ENCODE results near the gene CARNS1.
A peak's percentile ranks its signal among the peaks of the same experiment; 100 is the strongest.
"Not testable (repeated sequence)": the region's sequence is repeated elsewhere in the genome, so short reads cannot be mapped to it uniquely, and the experiment has no call there.

Gene CARNS1

DNA sequence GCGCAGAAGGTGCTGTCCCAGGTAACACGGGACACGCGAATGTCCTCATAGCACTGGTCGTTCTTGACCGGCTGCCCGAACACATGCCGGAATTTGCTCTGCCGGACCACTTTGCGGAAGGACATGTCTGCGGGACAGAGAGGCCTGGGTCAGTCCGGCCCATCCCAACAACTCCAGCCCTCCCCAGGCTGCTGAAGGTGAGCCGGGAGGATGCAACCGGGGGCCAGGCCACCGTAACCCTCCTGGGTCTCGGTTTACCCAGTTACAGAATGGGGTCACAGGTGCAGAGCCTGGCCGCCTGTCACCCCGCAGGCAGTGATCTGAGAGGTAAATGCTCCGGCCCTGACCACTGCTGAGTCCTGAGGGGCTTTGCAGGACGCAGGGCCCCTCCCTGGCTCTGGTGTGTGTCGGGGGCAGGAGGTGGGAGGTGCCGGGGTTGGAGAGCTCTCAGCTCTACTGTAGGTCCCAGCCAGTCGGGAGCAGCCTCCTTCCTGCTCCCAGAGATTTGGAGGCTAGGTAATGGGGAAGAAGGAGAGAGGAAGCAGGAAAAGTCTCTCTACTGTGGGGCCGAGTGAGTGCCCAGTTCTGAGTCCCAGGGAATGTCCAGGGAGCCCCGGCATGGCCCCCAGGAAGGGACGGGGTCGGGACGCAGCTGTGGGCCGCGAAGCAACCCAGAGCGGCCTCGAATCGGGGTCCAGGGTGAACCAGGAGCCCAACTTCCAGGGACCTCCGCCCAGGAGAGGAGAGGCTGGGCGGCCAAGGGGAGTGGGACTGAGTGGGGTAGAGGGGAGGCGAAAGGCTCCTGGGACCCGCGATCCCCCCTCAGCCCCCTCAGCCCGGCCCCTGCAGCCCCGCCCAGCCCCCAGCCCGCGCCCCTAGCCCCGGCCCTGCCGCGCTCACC lies 27.3 kb downstream of the CARNS1 start:
- DNase-seq: peak; percentile 15

DNA sequence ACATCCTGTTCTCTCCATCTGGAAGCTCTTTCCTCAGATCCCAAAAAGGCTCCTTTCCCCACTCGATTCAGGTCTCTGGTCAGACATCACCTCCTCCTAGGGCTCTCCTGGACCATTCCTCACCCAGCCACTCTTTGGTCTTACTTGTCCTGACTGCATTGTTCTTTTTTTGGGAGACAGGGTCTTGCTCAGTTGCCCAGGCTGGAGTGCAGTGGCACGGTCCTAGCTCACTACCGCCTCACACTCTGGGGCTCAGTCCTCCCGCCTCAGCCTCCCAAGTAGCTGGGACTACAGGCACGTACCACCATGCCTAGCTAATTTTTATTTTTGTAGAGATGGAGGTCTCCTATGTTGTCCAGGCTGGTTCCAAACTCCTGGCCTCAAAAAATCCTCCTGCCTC lies 30.0 kb downstream of the CARNS1 start:
- DNase-seq: no peak

DNA sequence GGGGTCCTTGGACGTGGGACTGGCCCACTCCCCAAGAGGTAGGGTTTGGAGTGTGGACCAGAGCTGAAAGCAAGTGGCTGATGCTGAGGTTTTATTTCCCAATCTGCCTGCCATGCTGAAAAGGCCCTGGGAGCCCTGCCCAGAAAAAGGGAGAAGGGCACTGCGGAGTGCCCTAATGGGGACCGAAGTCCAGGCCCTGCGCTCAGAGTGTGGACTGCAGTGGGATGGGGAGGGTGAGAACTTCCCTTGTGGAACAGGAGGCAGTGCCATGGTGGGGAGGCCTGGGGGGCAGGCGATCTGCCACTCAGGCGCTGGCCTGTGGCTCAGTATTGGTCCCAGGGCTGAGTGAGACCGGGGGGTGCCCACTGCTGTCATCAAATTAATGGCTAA lies 32.7 kb downstream of the CARNS1 start:
- DNase-seq: no peak

DNA sequence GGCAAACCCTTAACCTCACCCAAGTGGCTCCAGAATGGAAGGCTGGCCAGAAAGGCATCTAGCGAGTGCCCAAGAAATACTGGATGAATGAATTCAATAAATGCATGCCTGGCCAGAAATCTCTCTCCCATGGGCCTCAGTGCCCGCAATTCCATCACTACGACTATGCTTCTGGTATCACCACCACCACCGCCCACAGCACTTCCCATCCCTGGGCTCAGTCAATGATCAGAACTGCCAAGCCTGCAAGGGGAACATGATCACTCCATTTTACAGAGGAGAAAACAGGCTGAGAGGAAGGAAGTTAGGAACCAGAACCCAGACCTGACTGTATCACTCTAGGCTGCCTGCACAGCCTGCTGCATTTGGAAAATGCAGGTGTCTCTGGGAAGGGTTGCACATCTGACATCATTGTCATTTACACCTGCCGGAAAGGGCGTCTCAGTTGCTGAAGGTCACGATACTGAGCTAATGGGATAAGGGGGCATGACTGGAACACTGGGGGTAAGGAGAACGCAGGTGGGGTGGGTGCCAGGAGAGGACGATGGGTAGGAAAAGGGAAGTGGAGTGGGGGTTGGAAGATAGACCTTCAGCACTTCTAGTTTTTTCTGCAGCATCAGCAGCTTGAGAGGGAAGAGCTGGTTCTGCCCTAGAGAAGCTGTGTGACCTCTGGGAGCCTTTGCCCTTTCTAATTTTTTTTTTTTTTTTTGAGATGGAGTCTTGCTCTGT lies 33.8 kb downstream of the CARNS1 start:
- DNase-seq: no peak

DNA sequence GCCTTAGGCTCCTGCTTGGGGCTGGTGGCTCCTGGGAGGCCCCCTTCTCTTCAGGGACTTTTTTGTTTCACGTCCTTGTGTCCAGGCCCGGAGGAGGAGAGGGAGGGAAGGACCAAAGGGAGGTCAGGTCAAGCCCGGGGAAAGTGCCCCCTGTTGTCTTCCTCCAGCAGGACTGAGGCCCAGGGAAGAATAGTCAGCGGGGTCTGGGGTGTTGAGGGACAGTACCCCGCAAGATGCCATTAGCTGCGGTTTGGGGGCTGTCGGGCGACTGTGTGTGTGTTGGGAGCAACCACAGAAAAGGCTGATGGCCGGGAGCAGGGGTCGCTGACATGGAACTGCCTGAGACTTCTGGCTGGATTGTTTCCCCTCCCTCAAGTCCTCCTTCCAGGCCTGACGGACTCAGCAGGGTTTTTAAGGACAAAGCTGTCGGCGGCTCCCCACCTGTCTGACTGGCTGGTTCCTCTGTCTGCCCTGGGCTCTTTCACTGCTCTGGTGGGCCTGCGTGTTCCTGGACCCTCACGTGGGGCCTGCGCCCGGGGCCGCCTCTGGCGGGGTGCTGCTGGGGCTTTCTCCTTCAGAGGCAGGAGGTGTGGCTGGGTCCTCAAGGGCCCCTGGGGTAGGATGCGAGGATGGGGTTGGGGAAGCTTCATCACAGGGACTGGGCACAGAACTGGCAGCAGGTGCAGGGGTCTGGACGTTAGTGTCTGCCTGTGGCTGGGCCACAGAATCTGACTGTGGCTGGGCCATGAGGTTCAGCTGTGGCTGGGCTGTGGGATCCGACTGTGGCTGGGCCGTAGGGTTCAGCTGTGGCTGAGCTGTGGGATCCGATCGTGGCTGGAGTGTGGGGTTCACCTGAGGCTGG lies 35.5 kb downstream of the CARNS1 start:
- no peak for DNase-seq

DNA sequence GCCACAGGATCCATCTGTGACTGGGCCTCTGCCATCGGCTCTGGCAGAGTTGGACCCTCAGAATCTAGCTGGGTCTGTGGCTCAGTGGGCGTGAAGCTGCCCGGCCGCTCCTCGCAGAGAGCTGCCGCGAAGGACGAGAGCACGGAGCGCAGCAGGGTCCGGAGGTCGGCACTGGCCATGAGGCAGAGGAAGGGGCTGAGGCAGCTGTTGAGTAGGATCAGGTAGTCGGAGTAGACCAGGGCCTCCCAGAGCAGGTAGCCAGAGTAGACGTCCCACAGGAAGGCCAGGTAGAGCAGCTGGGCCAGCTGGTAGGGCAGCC lies 36.1 kb downstream of the CARNS1 start:
- DNase-seq: no peak

DNA sequence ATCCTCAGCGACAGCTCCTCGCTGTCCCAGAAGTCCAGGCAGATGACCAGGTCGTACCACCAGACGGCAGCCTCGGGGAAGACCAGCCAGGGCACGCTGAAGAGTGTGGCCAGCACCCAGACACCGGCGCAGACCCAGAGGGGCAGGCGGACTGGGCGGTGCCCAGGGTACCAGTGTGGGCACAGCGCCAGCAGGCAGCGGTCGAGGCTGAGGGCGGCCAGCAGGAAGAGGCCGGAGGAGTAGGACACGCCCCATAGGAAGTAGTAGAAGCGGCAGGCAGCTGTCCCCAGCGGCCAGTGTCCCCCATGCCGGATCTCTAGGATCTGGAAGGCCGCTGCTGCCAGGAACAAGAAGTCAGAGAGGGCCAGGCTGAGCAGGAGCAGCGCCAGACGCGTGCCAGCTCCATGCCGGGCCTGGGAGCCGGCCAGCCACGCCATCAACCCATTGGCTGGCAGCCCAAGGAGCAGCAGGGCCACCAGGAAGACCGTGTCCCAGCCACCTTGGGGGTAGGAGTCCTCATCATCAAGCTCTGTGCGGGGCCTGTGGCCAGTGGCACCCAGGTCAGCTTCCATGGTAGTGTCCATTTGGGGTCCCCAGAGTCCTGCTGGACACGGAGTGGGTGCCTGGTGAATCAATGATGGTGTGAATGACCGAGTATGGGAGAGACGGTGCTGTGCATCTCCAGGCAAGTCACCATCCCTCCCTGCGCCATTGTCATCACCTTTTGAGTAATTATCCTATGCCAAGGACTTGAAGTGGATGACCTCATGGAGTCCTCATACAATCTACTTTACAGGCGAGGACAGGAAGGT lies 36.9 kb downstream of the CARNS1 start, which contains the start of gene GPR152:
Gene GPR152, minus strand, starts transcription at position 589 of the 812 bp plus-strand sequence. Its CDS starts 5 bp downstream, at position 584.
- DNase-seq: no peak

DNA sequence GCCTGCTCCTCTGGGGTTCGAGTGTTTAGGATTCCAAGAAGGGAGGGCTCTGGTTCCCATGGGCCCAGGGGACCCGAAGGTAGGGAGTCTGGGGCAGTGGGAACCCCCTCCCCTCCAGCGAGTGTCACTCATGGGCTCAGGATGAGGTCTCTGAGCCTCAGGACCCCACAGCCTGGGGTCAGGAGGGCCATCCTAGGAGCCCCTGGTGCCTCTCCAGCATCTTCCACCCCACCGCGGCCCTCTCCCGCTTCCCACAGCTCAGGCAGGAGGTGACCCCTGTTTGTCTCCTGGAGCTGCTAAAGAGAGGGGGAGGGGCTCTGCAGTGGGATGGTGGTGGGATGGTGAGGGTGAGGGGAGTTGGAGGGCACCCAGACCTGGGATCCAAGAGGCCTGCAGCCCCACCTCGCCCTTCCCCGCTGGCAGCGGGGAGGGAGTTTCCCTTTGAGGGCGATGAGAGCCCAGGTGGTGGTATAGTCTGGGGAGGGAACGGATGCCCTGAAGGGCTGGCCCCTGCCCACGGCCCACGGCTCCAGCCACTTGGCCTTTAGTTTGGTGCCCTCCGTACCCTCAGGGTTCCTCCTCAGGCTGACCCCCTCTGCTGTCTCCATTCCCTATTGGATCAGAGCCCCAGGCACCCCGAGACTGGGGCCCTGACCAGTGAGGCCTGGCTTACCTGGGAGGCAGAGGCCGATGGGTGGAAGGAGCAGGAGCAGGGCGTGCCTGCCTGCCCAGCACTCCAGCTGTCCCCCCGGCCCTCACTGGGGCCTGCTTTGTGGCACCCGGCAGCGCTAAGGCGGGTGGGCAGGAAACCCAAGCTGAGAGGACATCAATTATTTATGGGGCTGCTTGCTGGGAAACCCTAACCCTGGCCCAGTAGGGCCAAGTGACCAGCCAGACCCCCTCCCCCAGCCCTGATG lies 38.6 kb downstream of the CARNS1 start:
- DNase-seq: no peak

DNA sequence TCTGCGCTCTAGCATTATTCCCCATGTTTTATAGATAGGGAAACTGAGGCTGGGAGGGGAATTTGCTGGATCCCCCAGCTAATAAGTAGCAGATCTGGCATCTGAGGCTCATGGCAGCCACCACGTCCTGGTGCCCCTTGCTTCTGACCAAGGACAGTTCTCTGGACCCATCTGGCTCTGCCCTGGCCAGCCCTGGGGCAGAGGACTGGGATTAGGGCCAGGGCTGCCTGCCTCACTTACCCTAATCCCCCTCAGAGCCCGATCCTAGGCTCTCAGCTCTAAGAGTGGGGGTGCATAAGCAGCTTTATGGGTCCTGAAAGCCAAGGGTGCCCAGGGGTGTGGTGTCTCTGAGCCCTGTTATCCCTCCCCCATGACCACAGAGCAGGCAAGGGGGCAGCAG lies 39.6 kb downstream of the CARNS1 start, which contains the start of gene CABP4:
Gene CABP4, plus strand, starts transcription at position 301 of the 400 bp plus-strand sequence. Its CDS starts 70 bp downstream, at position 371.
- no peak for DNase-seq

DNA sequence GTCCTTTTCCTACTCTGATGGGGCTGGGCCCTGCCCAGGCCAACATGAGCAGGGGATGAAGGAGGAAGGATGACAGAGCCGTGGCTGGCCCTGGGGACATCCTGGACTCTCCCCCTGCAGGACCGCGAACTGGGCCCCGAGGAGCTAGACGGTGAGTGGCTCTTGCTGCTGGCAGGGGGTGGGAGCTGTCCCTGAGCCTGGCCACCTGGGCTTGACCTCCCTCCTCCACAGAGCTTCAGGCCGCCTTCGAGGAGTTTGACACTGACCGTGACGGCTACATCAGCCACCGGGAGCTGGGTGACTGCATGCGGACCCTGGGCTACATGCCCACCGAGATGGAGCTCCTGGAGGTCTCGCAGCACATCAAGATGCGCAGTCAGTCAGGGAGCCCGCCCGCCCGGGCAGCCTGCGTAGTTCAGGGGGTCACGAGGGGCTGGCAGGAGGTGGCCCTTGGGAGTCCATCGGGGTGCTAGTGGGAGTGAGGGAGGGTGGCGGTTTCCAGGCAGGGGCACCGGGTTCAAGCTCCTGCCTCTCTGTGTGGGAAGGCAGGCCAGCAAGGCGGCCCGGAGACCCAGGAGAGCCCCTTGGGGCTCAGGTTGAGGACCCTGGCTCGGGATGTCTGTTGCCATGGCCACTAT lies 40.7 kb downstream of the CARNS1 start:
- DNase-seq: no peak

DNA sequence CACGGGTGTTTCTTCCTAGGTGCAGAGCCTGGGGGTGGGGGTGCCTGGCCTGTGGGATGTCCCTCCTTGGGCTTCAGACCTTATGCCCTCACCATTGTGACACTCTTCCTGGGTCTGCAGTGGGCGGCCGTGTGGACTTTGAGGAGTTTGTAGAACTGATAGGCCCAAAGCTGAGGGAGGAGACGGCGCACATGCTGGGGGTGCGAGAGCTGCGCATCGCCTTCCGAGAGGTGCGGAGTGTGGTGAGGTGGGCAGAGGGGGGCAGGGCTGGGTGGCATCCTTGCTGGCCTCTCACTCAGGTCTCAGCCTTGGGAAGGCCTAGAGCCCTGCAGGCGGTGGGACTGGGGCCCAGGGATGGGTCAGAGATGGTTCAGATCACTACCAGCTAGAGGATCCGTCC lies 42.0 kb downstream of the CARNS1 start:
- DNase-seq: no peak

DNA sequence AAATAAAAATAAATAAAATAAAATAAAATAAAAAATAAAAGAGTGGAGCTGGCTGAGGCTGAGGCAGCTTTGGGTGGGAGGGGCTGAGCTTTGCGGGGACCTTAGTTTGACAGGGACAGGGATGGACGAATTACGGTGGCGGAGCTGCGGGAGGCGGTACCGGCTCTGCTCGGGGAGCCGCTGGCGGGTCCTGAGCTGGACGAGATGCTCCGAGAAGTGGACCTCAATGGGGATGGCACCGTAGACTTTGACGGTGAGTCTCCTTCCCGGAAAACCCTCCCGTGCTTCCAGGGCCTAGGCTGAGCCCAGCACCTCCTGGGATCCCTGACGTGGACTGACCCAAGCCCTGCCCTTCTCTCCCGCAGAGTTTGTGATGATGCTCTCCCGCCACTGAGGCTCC lies 42.8 kb downstream of the CARNS1 start:
- DNase-seq: no peak

DNA sequence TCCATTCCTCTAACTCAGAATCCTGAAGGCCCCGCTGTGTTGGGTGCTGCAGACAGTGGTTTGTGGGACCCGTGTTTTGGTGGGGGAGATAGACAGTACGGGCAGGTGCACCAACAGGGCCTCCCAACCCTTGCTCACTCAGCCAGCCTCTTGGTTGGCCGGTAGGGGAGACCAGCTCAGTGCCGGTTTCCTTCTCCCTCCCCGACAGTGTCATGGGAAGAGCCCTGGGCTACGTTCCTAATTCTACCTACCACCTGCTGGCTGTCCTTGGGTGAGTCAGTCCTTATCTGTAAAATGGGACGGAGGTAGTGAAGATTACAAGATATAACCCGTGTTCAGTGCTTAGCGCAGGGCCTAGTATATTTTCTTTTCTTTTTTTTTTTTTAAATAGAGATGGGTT lies 47.7 kb downstream of the CARNS1 start:
- DNase-seq: no peak

DNA sequence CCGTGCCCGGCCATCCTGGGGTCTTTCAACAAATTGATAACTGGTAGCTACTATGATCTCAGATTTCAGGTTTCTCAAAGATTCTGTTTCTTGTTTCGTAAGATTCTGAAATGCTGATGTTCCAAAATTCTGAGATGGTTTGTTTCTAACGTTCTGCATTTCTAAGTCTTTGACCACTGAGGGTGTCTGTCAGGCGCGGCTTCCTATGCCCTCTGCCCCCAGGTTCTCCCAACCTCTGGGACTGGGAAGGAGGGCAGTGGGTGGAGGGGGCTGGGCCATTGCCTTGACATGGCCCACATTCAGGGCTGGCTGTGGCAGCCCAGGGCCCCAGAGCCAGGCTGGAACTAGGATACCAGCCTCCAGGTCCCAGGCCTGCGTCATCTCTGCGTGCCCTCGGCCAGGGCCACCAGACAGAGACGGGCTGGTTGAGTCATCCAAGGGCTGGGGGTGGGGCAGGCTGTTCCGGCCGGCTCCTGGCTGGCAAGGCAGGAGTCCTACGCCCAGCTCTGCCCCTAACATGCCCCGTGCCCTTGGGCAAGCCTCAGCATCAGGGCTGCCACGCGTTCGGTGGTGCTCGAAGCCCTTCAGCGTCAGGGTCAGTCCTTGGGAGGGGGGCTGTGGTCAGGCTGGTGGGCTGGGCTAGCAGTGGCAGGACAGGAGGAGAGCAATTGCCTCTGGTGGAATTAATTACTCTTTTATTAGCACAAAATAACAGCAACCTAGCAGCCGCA lies 48.4 kb downstream of the CARNS1 start:
- no peak for DNase-seq

DNA sequence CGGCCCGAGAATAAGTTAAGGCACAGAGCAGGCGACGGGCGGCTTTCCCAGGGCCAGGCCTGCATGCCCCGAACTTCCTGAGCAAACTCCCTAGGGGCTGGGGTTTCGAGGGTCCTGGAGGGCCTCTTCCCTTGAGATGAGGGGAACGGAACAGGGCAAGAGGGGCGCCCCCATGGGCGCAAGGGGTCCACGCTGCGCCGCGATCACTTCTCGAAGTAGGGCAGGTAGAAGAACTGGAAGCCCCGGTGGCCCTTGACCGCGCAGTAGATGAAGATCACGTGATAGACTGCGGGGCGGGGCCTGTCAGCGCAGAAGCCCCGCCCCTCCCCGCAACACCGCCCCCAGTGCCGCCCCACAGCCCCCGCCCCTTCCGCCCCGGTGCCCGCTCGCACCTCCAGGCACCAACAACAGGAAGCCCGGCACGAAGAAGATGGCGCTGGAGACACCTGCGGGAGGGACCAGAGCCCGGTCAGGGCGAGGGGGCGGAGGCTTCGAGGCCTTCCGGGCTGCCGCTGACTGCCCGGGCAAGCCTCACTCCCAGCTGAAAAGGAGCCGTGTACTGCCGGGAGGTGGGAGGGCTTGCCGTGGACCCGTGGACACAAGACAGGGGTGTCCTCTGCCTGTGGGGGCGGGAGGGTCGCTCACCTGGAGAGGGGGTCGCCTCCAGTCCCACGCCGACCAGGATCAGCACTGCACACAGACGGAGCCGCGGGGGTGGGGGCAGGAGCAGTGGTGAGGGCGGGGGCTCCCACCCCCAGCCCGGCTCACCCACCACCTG lies 49.1 kb downstream of the CARNS1 start:
- peak; percentile 94 for DNase-seq

DNA sequence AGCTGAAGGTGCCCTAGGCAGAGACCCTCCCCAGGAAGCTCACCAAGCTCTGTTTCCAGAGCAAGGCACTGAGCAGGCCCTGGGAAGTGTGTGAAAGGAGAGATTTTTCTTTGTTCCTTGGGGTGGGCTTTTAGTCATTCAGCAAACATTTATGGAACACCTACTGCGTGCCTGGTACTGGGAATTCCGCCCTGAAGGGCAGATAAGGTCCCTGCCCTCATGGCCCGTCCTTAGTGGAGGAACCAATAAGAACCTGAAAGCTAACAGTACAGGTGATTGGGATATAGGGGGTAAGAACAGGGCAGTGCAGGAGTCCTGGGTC lies 49.7 kb downstream of the CARNS1 start:
- DNase-seq: no peak

DNA sequence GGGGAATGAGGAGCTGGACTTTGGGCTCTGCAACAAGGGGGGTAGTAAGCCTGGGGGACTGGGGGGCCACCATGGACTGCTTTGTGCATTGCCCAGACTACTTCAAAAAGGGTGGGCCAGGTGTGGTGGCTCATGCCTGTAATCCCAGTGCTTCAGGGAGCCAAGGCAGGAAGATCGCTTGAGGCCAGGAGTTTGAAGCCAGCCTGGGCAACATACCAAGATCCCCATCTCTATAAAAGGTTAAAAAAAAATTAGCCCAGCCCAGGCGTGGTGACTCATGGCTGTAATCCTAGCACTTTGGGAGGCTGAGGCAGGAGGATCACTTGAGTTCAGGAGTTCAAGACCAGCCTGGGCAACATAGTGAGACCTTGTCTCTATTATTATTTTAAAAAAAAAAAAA lies 50.1 kb downstream of the CARNS1 start:
- DNase-seq: not testable (repeated sequence)

DNA sequence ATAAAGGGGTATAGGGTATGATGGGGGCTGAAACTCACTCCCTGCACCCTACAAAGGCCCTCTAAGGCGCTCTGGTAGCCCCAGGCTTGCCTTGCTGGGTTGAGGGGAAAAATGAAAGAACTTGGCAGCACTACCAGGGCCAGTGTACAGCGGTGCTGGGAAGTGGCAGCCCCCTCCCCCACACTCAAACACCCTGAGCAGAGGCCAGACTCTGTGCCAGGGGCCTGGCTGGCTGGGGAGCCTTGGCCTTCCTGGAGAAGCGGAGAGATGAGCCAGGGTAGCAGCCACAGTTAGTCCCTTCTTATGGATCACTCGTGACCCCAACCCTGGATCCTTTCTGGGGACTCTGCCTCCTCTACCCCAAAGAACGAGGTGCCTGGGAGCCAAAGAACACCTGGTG lies 50.9 kb downstream of the CARNS1 start:
- no peak for DNase-seq

Data from CD4-positive, alpha-beta T cell treated with Interleukin-17A for 4 hours (primary cell).